ACC112 (cell line): ENCODE results near the gene UGT1A1.

Source experiments
- H2AFZ ChIP-seq: fragments of 200-600 bp; sonication (generic); one replicate; pipeline ENCODE4 v1.6.0; 2017; ENCODE audit warnings: antibody characterized with exemption, low read length; ENCODE audit not compliant: unreplicated experiment
- H3K27ac ChIP-seq: fragments of 200-600 bp; sonication (generic); 2 replicates; pipeline ENCODE4 v1.5.1; 2014; ENCODE audit warnings: low read depth, mild to moderate bottlenecking, antibody characterized with exemption, low read length, moderate library complexity
- H3K27me3 ChIP-seq: fragments of 200-600 bp; sonication (generic); 2 replicates; pipeline ENCODE4 v1.6.1; 2014; ENCODE audit warnings: mild to moderate bottlenecking, antibody characterized with exemption, low read length, moderate library complexity, mixed read lengths; ENCODE audit not compliant: insufficient read depth
- H3K36me3 ChIP-seq: fragments of 200-600 bp; sonication (generic); 2 replicates; pipeline ENCODE4 v1.6.1; 2016; ENCODE audit warnings: mild to moderate bottlenecking, antibody characterized with exemption, low read length, moderate library complexity, mixed read lengths; ENCODE audit not compliant: insufficient read depth
- H3K4me1 ChIP-seq: fragments of 200-600 bp; sonication (generic); one replicate; pipeline ENCODE4 v1.6.1; 2016; ENCODE audit warnings: low read length, mixed read lengths; ENCODE audit not compliant: insufficient read depth, unreplicated experiment, control insufficient read depth
- H3K4me3 ChIP-seq: fragments of 200-600 bp; sonication (generic); 2 replicates; pipeline ENCODE4 v1.5.1; 2014; ENCODE audit warnings: mild to moderate bottlenecking, low read depth, low read length
- H3K79me2 ChIP-seq: fragments of 200-600 bp; sonication (generic); one replicate; pipeline ENCODE4 v1.6.0; 2016; ENCODE audit warnings: low read length; ENCODE audit not compliant: control insufficient read depth, unreplicated experiment, insufficient read depth

The UGT1A1 gene

GRCh38 chr2:233807966-233808935, 48.2 kb downstream of the UGT1A1 start:
- H3K79me2 ChIP-seq: no peaks in the 10 kb centered on the region
- no peak overlapping the region for H3K4me3 ChIP-seq
- no peak overlapping the region for H3K27ac ChIP-seq
- peaks cover 79% of the 10 kb centered on the region for H3K27me3 ChIP-seq
- no peaks in the 10 kb centered on the region for H3K4me1 ChIP-seq
- H2AFZ ChIP-seq: no peak overlapping the region
- H3K36me3 ChIP-seq: no peaks in the 10 kb centered on the region

- H3K36me3 ChIP-seq: no peaks in the 10 kb centered on the region
- H3K27me3 ChIP-seq: peaks cover 62% of the 10 kb centered on the region
- H3K27ac ChIP-seq: no peak overlapping the region
- H3K4me3 ChIP-seq: no peak overlapping the region
- H3K4me1 ChIP-seq: no peaks in the 10 kb centered on the region
- no peak overlapping the region for H2AFZ ChIP-seq
- H3K79me2 ChIP-seq: no peaks in the 10 kb centered on the region
These were observed 50.3 kb downstream of the UGT1A1 start for GRCh38 chr2:233810385-233810784.

GRCh38 chr2:233811087-233811486, 51.0 kb downstream of the UGT1A1 start:
- Histone ChIP-seq H3K27me3 (peaks cover 56% of the 10 kb centered on the region), H3K36me3 (no peaks in the 10 kb centered on the region), H3K4me3 (no peak overlapping the region), H2AFZ (no peak overlapping the region), H3K4me1 (no peaks in the 10 kb centered on the region), H3K27ac (no peak overlapping the region), H3K79me2 (no peaks in the 10 kb centered on the region)

GRCh38 chr2:233811732-233812131, 51.7 kb downstream of the UGT1A1 start:
- H3K27me3 ChIP-seq: peaks cover 51% of the 10 kb centered on the region
- no peaks in the 10 kb centered on the region for H3K79me2 ChIP-seq
- no peak overlapping the region for H3K4me3 ChIP-seq
- H2AFZ ChIP-seq: no peak overlapping the region
- H3K27ac ChIP-seq: no peak overlapping the region
- H3K4me1 ChIP-seq: no peaks in the 10 kb centered on the region
- no peaks in the 10 kb centered on the region for H3K36me3 ChIP-seq

- H3K27me3 ChIP-seq: peaks cover 41% of the 10 kb centered on the region
- no peaks in the 10 kb centered on the region for H3K36me3 ChIP-seq
- no peak overlapping the region for H2AFZ ChIP-seq
- H3K79me2 ChIP-seq: no peaks in the 10 kb centered on the region
- no peak overlapping the region for H3K27ac ChIP-seq
- no peak overlapping the region for H3K4me3 ChIP-seq
- H3K4me1 ChIP-seq: peaks cover 4% of the 10 kb centered on the region
These were observed 53.4 kb downstream of the UGT1A1 start for GRCh38 chr2:233813236-233814055.

GRCh38 chr2:233814056-233814835, 54.2 kb downstream of the UGT1A1 start:
- H3K79me2 ChIP-seq: no peaks in the 10 kb centered on the region
- H3K36me3 ChIP-seq: no peaks in the 10 kb centered on the region
- no peak overlapping the region for H2AFZ ChIP-seq
- H3K4me3 ChIP-seq: no peak overlapping the region
- peaks cover 33% of the 10 kb centered on the region for H3K27me3 ChIP-seq
- H3K4me1 ChIP-seq: peaks cover 4% of the 10 kb centered on the region
- no peak overlapping the region for H3K27ac ChIP-seq

GRCh38 chr2:233815861-233816260, 55.8 kb downstream of the UGT1A1 start:
- Histone ChIP-seq H3K27ac (no peak overlapping the region), H3K4me1 (peaks cover 4% of the 10 kb centered on the region), H2AFZ (no peak overlapping the region), H3K27me3 (peaks cover 18% of the 10 kb centered on the region), H3K36me3 (no peaks in the 10 kb centered on the region), H3K4me3 (no peak overlapping the region), H3K79me2 (no peaks in the 10 kb centered on the region)

GRCh38 chr2:233816334-233816733, 56.3 kb downstream of the UGT1A1 start:
- H3K4me3 ChIP-seq: no peak overlapping the region
- H2AFZ ChIP-seq: no peak overlapping the region
- no peaks in the 10 kb centered on the region for H3K79me2 ChIP-seq
- H3K4me1 ChIP-seq: peaks cover 4% of the 10 kb centered on the region
- H3K27ac ChIP-seq: no peak overlapping the region
- no peaks in the 10 kb centered on the region for H3K36me3 ChIP-seq
- peaks cover 14% of the 10 kb centered on the region; the same call in 1 of the 2 replicates for H3K27me3 ChIP-seq

- Histone ChIP-seq H3K27me3 (peaks cover 11% of the 10 kb centered on the region; the same call in 1 of the 2 replicates), H3K79me2 (no peaks in the 10 kb centered on the region), H3K4me3 (no peak overlapping the region), H2AFZ (no peak overlapping the region), H3K4me1 (peaks cover 4% of the 10 kb centered on the region), H3K36me3 (no peaks in the 10 kb centered on the region), H3K27ac (no peak overlapping the region)
These were observed 56.7 kb downstream of the UGT1A1 start for GRCh38 chr2:233816771-233817170.

GRCh38 chr2:233817361-233817911, 57.4 kb downstream of the UGT1A1 start:
- Histone ChIP-seq H3K27ac (no peak overlapping the region), H3K79me2 (no peaks in the 10 kb centered on the region), H3K4me3 (no peak overlapping the region), H3K36me3 (no peaks in the 10 kb centered on the region), H2AFZ (no peak overlapping the region), H3K4me1 (peaks cover 4% of the 10 kb centered on the region), H3K27me3 (peaks cover 9% of the 10 kb centered on the region; the same call in 1 of the 2 replicates)
